ENCODE measurements around the gene IREB2. TPM values are rescaled to one million over a fixed set of nuclear protein-coding genes. Genes with fewer than 3 reads are reported as not detected.

Gene IREB2
- total and polyA plus RNA-seq, 12 donors: 6.0 to 39.8 (median 30.2) TPM

GRCh38 chr15:78426300-78426699 is 11.7 kb upstream of the IREB2 start:
- no peak for ATAC-seq
- Histone ChIP-seq H3K4me3 (no peak overlapping the region), H3K9me3 (no peaks in the 10 kb centered on the region), H3K27ac (no peak overlapping the region), H3K36me3 (no peaks in the 10 kb centered on the region), H3K4me1 (peaks cover 0 to 11% (median 0%) of the 10 kb centered on the region in 9 donors), H3K27me3 (peaks cover 0 to 22% (median 0%) of the 10 kb centered on the region in 7 donors)
- intact Hi-C loops (cut with DNase I): loop anchor here in 3 of 10 donors (10.0 kb wide), 2 partner anchors 311 to 471 kb away; no protein-coding TSS in a partner anchor
- DNase-seq: no peak
- 90 to 94% methylated on average over 5 of the region's 5 CpGs for WGBS, 2 donors
- TF ChIP-seq, protein P1, sequence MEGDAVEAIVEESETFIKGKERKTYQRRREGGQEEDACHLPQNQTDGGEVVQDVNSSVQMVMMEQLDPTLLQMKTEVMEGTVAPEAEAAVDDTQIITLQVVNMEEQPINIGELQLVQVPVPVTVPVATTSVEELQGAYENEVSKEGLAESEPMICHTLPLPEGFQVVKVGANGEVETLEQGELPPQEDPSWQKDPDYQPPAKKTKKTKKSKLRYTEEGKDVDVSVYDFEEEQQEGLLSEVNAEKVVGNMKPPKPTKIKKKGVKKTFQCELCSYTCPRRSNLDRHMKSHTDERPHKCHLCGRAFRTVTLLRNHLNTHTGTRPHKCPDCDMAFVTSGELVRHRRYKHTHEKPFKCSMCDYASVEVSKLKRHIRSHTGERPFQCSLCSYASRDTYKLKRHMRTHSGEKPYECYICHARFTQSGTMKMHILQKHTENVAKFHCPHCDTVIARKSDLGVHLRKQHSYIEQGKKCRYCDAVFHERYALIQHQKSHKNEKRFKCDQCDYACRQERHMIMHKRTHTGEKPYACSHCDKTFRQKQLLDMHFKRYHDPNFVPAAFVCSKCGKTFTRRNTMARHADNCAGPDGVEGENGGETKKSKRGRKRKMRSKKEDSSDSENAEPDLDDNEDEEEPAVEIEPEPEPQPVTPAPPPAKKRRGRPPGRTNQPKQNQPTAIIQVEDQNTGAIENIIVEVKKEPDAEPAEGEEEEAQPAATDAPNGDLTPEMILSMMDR (IDR thresholded peaks at IDR 0.05): no peak

DNA sequence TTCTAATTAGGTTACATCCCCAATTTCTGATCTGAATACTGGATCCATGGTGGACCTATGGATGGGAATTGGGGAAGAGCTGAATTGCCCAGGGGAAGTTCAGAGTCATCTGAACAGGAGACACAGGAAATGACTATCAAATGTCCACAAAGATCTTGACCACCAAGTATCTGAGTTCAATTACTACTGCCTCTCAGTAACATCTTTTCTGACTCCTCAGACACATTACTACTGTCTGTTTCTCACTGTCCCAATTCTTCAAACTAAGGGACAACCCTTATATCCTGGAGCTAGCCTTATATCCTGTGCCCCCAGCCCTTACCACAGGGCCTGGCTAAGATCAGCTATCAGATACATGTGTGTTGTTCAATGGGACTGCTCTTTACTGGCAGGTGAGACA is 10.1 kb upstream of the IREB2 start:
- Histone ChIP-seq H3K4me1 (peaks cover 0 to 11% (median 0%) of the 10 kb centered on the region in 9 donors), H3K9me3 (no peaks in the 10 kb centered on the region), H3K36me3 (no peaks in the 10 kb centered on the region), H3K27me3 (peaks cover 0 to 24% (median 0%) of the 10 kb centered on the region in 7 donors), H3K4me3 (no peak overlapping the region), H3K27ac (no peak overlapping the region)
- TF ChIP-seq, protein P1 (IDR thresholded peaks at IDR 0.05): no peak
- ATAC-seq (no peak), DNase-seq (no peak)
- intact Hi-C loops (cut with DNase I): loop anchor here in 3 of 10 donors (10.0 kb wide), 2 partner anchors 313 to 473 kb away; no protein-coding TSS in a partner anchor

- TF ChIP-seq, protein P1 (IDR thresholded peaks at IDR 0.05): no peak
- WGBS, 2 donors: 77 to 80% methylated on average over 2 of the region's 2 CpGs
- DNase-seq (no peak), ATAC-seq (no peak)
- Histone ChIP-seq H3K4me3 (no peak overlapping the region), H3K27me3 (peaks cover 0 to 24% (median 0%) of the 10 kb centered on the region in 7 donors), H3K27ac (no peak overlapping the region), H3K36me3 (no peaks in the 10 kb centered on the region), H3K4me1 (peaks cover 0 to 11% (median 0%) of the 10 kb centered on the region in 9 donors), H3K9me3 (no peaks in the 10 kb centered on the region)
- intact Hi-C loops (cut with DNase I): loop anchor here in 3 of 10 donors (10.0 kb wide), 2 partner anchors 315 to 475 kb away; no protein-coding TSS in a partner anchor
These were observed 8.5 kb upstream of the IREB2 start for GRCh38 chr15:78429477-78429876.

GRCh38 chr15:78431955-78432354 is 6.1 kb upstream of the IREB2 start:
- no peaks in the 10 kb centered on the region for H3K36me3 ChIP-seq
- intact Hi-C loops (cut with DNase I): loop anchor here in 1 of 10 donors (10.0 kb wide), 1 partner anchor 553 kb away; no protein-coding TSS in a partner anchor
- no peaks in the 10 kb centered on the region for H3K9me3 ChIP-seq
- H3K27ac ChIP-seq: no peak overlapping the region
- 59 to 66% methylated on average over 1 of the region's 1 CpG for WGBS, 2 donors
- ATAC-seq (no peak), DNase-seq (no peak)
- H3K4me1 ChIP-seq: peaks cover 0 to 3% (median 2%) of the 10 kb centered on the region in 9 donors
- H3K27me3 ChIP-seq: peaks cover 0 to 17% (median 0%) of the 10 kb centered on the region in 7 donors
- TF ChIP-seq, protein P1 (IDR thresholded peaks at IDR 0.05): no peak
- no peak overlapping the region for H3K4me3 ChIP-seq

Data from heart right ventricle (tissue), 16 donors.